ENCODE measurements around the gene KCNG2. TPM values are rescaled to one million over a fixed set of nuclear protein-coding genes. Genes with fewer than 3 reads are reported as not detected.

Gene KCNG2
- total and polyA plus RNA-seq, 10 of the 15 experiments (the other 5 are each of a cell fraction or from before 2014, with no cell fraction given), result 0.20 to 0.23 TPM; not detected in 8

DNA sequence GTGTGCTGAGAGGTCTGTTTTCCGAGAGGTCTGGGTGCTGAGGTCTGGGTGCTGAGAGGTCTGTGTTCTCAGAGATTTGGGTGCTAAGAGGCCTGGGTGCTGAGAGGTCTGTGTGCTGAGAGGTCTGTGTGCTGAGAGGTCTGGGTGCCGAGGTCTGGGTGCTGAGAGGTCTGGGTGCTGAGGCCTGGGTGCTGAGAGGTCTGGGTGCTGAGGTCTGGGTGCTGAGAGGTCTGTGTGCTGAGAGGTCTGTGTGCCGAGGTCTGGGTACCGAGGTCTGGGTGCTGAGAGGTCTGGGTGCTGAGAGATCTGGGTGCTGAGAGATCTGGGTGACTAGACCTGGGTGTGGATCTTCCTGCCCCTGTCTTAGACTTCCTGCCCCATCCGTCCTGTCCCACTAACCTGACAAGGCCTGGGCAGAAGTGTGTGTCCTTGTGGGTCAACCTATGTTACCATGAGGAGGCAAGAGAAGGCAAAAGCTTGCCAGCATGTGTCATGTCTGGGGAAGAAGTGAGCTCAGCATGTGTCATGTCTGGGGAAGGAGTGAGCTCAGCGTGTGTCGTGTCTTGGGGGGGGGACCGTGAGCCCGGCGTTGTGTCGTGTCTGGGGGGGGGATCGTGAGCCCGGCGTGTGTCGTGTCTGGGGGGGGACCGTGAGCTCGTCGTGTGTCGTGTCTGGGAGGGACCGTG, 69.3 kb downstream of the KCNG2 start:
- in situ Hi-C loops (cut with MboI), result no loop called here
- ChIA-PET POLR2A (interaction anchor here (0.6 kb wide), 1 partner anchor 83 kb away, joined by 4 read pairs; no protein-coding TSS in a partner anchor), SMC1A (ENCODE audit: uncharacterized antibody, unreplicated experiment) (no interaction called here), CTCF (no interaction called here), RAD21 (ENCODE audit: unreplicated experiment) (no interaction called here)
- no peak overlapping the region for H3K4me2 ChIP-seq (ENCODE audit: control insufficient read depth, insufficient read depth)
- ATAC-seq (no peak; the same call in 2 of the 3 replicates), DNase-seq (ENCODE audit: low read depth, low spot score) (no peak), FAIRE-seq (no peak)
- intact Hi-C loops (cut with micrococcal nuclease; ENCODE audit: unreplicated experiment), result no loop called here
- no peaks in the 10 kb centered on the region for H3K27me3 ChIP-seq (replicated peaks in 1 of 2; ENCODE audit: control insufficient read depth in 2 of 2, insufficient read depth in 2 of 2, low read length in 1 of 2)
- no peaks in the 10 kb centered on the region; the same call in 1 of the 3 replicates for H3K9me3 ChIP-seq (replicated peaks; ENCODE audit: control insufficient read depth, insufficient read depth, low read length)
- H3K36me3 ChIP-seq (ENCODE audit: control insufficient read depth in 2 of 2, insufficient read depth in 2 of 2, low read length in 1 of 2), result no peaks in the 10 kb centered on the region
- no peak for TF ChIP-seq ZBED1 (IDR thresholded peaks at IDR 0.05; ENCODE audit: borderline replicate concordance)
- no peak for TF ChIP-seq CBX5 (IDR thresholded peaks at IDR 0.05; ENCODE audit: low read depth)
- TF ChIP-seq, protein P1, sequence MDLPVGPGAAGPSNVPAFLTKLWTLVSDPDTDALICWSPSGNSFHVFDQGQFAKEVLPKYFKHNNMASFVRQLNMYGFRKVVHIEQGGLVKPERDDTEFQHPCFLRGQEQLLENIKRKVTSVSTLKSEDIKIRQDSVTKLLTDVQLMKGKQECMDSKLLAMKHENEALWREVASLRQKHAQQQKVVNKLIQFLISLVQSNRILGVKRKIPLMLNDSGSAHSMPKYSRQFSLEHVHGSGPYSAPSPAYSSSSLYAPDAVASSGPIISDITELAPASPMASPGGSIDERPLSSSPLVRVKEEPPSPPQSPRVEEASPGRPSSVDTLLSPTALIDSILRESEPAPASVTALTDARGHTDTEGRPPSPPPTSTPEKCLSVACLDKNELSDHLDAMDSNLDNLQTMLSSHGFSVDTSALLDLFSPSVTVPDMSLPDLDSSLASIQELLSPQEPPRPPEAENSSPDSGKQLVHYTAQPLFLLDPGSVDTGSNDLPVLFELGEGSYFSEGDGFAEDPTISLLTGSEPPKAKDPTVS (IDR thresholded peaks at IDR 0.05; ENCODE audit: low read depth, low read length), result no peak
- TF ChIP-seq, protein P2, sequence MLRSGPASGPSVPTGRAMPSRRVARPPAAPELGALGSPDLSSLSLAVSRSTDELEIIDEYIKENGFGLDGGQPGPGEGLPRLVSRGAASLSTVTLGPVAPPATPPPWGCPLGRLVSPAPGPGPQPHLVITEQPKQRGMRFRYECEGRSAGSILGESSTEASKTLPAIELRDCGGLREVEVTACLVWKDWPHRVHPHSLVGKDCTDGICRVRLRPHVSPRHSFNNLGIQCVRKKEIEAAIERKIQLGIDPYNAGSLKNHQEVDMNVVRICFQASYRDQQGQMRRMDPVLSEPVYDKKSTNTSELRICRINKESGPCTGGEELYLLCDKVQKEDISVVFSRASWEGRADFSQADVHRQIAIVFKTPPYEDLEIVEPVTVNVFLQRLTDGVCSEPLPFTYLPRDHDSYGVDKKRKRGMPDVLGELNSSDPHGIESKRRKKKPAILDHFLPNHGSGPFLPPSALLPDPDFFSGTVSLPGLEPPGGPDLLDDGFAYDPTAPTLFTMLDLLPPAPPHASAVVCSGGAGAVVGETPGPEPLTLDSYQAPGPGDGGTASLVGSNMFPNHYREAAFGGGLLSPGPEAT (IDR thresholded peaks at IDR 0.05; ENCODE audit: low read depth), result no peak
- no peak for TF ChIP-seq PAX8 (IDR thresholded peaks at IDR 0.05)
- no peak for TF ChIP-seq ELK1 (IDR thresholded peaks at IDR 0.05; ENCODE audit: low read depth, low read length)
- H3K79me2 ChIP-seq (ENCODE audit: control insufficient read depth, insufficient read depth, low read length), result no peaks in the 10 kb centered on the region
- H3K4me3 ChIP-seq, result no peak overlapping the region
- H3K27ac ChIP-seq (ENCODE audit: control insufficient read depth, insufficient read depth), result no peak overlapping the region
- H2AFZ ChIP-seq (ENCODE audit: control insufficient read depth, low read depth, low read length), result no peak overlapping the region
- no TSS peak for BruUV-seq (replicated peaks)
- H3K9ac ChIP-seq (ENCODE audit: control insufficient read depth, insufficient read depth, low read length), result no peak overlapping the region
- no peaks in the 10 kb centered on the region for H4K20me1 ChIP-seq (ENCODE audit: control insufficient read depth, insufficient read depth)
- H3K4me1 ChIP-seq (ENCODE audit: control insufficient read depth, insufficient read depth, low read length), result no peaks in the 10 kb centered on the region
- 63% methylated on average over 12 of the region's 20 CpGs for WGBS (ENCODE audit: insufficient coverage, insufficient replicate concordance, low lambda C conversion rate, missing lambda C conversion rate)

All from GM12878 (cell line).